Skin of body (tissue), 2 donors: ENCODE data around the gene GALNT10. TPM values are rescaled to one million over a fixed set of nuclear protein-coding genes. Genes with fewer than 3 reads are reported as not detected.

Source experiments
- DNase-seq: peaks from one replicate; lab custom pipeline; 2025; lab: John Stamatoyannopoulos, UW
- total RNA-seq: library from RNA; depleted of rRNA; stranded (reverse); fragments of >200 nt; gene quantifications from one replicate; pipeline ENCODE4 v1.2.3, GENCODE V29; 2014

Gene GALNT10
- total RNA-seq, 1 donor from 2014 or later: 6.9 TPM

DNA sequence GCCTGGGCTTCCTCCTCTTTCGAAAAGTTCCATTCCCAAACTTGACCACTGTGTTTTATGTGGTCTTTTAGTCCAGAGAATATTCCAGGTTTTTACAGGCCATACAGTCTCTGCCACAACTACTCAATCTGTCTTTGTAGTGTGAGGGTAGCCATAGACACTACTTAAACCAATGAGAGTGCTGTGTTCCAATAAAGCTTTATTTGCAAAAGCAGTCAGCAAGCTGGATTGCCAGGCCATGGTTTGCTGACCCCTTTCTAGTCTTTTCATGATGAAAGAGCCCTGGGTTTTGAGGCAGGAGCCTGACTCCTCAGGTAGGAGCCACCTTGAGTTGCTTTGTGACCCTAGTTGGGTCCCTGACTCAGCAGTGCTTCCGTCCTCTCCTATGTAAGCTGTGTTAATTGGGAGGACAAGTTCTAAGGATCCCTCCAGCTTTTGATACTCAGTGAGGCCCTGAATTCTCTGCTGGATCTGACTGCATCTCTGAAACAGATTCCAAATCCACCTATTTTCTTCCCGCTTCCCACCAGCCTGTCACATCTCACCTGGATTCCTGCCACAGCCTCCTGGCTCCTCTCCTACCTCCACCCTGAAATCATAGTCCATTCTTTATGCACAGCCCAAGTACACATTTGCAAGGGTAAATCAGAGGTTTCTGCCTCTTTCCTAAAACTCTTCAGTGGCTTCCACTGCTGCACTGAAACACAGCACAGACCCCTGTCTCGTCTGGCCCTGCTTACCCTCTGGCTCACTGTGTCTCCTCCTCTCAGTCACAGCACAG, 13.5 kb downstream of the GALNT10 start:
- DNase-seq: no peak

DNA sequence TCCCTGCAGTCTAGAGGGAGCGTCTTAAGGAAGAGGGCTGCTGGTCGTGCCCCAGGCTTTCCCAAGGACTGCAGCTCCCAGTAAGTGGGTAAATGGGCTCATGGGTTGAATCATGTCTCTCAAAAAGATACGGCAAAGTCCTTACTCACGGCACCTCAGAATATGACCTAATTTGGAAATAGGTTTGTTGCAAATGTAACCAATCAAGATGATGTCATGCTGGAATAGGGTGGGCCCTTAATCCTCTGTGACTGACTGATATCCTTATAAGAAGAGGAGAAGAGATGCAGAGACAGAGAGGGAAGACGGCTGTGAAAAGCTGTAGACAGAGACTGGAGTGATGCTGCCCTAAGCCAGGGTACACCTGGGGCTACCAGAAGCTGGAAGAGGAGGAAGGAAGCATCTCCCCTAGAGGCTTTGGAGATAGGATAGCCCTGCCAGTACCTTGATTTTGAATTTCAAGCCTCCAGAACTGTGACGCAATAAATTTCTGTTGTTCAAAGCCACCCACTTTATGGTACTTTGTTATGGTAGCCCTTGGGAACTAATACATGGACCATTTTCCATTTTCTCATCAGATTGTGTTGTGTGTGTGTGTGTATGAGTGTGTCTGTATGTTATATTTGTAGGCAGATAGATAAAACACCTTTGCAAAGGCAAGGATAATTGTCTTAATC, 15.0 kb downstream of the GALNT10 start:
- DNase-seq: no peak

- no peak for DNase-seq
Observed at GRCh38 chr5:154206311-154206710, 15.8 kb downstream of the GALNT10 start.

DNA sequence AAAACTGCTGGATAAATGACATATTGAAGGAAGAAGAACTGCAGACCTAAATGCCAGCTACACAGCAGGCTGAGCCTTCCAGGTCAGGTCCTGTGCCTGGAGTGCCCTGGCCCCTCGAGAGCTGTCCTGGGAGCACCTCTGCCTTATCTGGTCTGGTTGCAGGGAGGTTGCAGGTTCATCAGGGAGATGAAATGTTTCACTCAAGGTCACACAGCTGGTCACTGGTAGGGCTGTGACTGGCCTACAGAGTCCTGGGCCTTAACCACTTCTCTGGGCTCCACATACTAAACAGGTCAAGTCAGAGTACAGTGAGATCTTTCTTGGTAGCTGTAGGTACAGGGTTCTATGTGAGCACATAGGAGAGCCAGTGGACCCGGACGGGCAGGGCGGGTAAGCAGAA, 16.7 kb downstream of the GALNT10 start:
- DNase-seq: no peak

DNA sequence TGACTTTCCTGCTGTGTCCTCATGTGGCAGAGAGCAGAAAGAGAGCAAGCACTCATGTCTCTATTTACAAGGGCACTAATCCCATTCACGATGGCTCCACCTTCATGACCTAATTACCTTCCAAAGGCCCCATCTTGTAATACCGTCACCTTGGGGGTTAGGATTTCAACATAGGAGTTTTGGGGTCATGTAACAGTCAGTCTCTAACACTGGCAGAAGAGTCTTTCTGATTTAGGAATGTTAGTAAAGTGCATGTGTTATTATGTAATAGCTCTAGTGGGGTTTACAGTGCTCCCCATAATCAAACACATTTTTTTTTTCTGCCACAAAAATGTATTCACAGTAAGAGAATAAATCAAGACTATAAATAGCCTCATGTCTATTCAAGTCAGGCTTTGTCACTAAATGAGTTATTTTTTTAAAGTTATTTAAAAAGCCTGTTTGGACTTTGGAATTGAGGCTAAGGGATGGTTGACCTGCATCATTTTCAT, 19.1 kb downstream of the GALNT10 start:
- DNase-seq: no peak

DNA sequence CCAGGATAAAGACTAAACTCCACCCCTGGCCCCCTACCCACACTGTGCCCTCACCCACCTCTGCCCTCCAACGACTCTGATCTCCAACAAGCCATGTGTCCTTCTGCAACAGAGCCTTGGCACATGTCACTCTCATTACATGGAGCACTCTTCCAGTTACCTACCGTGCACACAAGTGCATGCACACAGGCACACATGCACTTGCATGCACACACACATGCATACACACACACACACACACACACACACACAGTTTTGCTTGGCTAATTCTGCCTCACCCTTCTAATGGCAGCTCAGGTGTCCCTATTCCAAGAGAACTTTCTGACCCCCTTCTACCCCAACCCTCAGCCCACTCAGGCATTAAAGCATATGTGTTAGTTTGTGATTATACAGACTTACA, 19.6 kb downstream of the GALNT10 start:
- DNase-seq: no peak

DNA sequence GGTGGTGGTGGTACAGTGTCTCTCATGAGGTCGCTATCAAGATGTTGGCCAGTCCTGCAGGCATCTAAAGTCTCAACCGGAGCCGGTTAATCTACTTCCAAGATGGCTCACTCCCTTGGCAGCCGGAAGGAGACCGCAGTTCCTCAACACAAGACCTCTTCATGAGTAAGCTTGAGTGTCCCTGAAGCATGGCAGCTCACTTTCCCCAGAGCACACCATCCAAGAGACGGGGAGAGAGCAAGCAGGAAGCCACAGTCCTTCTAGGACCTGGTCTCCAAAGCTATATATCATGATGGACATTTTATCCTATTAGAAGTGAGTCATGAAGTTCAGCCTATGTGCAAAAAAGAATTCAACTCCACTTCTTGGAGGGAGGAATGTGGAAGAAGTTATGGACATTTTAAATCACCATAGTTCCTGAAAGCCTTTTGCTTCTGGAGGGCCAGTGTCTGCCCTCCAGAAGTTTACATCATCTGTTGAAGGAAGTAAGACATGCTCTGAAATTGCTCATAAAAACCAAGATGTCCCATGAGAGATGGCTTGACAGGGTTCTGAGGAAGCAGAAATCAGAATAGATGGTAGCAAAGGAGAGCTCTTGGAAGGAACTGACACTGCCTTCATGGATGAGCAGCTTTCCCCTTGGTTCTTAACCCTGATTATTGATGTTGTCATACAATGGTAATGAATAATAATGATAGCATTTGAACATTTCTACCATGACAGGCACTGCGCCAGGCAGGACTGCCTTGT, 21.3 kb downstream of the GALNT10 start:
- no peak for DNase-seq

- no peak for DNase-seq
Observed at GRCh38 chr5:154213592-154213991, 23.1 kb downstream of the GALNT10 start.

- DNase-seq: no peak
Observed at GRCh38 chr5:154214371-154215106, 24.0 kb downstream of the GALNT10 start.

GRCh38 chr5:154215571-154216325, 25.2 kb downstream of the GALNT10 start:
- no peak for DNase-seq

DNA sequence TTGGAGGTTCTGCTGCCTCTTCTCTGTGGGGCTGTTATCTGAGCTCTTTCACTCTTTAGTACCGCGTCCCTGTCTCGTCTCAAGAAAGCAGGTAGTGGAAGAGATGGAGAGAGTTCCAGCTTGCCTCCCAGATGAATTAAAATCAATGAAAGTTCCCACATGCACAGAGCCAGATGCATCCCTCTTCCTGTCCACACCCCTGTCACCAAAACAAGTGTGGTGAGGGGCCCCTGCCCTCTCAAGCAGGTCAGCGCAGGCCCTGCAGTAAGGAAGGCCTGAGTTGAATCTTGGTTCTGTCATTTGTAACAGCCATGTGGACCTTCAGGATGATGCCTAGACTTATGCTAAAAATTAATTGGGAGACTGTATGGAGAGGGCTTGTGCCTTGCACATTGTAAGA, 26.9 kb downstream of the GALNT10 start:
- DNase-seq: no peak

DNA sequence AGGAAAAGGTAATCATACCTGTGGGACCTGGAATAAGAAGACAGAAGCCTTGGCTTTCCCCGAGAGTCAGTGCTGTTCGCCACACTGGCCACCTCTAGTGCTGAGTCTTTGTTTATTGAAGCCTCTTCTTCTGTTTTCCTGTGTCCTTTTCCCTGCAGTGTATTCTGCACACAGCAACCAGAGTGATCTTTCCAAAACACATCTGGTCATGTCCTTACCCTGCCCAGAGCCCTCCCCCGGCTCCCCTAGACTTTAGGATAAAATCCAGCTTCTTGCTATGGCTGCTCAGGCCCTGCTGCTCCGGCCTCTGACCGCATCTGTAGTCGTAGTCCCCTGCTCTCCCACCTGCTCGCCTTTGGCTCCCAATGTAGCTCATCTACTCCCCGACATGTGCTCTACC, 28.3 kb downstream of the GALNT10 start:
- DNase-seq: no peak

DNA sequence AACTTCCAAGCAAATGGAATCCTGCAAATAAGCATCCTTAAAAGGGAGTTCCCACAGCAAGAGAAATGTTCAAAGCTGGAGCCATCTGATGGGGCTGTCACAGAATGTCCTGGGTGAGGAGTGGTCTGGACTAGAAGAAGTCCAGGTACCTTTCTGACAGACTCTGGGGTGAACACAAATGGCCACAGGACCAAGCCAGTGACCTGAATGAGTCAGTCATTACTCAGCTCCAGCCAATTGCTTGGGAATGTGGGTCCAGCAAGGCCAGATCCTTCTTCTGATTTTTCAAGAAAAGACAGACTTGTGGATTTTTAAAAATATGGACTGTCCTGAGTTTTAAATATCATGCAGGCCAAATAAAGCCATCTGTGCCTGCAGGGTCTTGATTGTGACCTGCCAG, 30.1 kb downstream of the GALNT10 start:
- no peak for DNase-seq

DNA sequence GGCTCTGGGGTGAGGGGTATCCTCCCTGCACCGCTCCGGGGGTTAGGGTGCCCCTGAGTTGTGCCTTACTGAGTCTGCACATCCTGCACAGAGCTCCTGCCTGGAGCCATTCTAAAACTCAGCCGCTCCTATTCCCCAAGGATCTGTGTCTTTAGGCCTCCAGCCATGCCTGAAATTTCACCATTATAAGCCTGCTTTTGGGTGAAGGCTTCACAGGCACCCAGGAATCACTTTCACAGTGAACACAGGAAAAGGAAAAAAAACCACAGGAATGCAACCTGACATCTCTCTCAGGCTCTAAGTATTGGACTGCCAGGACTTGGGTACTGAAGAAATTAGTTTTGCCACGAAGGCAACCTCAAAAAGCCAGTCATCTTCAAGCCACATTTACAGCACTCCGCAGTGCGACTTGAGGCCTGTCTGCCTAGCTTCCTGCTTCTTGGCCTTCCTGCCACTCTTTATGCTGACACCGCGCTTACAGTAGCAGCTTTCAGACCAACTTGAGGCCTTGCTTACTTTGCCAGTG, 30.9 kb downstream of the GALNT10 start:
- DNase-seq: no peak

- no peak for DNase-seq
Observed at GRCh38 chr5:154222414-154222813, 31.9 kb downstream of the GALNT10 start.

DNA sequence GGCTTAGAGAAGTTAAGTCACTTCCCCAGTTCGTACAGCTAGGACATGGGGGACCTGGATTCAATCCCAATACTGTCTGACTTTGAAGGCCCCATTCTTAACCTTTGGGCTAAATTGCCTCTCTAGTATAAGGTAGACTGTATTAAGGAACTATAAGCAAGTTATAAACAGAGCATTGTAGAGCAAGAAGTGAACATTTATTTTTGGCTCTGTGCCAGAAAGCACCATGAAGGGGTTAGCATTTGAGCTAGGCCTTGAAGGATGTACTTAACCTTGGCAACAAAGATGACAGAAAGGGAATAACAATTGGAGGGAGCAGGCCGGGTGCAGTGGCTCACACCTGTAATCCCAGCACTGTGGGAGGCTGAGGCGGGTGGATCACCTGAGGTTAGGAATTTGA, 32.8 kb downstream of the GALNT10 start:
- DNase-seq: no peak

GRCh38 chr5:154227090-154227489, 36.6 kb downstream of the GALNT10 start:
- no peak for DNase-seq

DNA sequence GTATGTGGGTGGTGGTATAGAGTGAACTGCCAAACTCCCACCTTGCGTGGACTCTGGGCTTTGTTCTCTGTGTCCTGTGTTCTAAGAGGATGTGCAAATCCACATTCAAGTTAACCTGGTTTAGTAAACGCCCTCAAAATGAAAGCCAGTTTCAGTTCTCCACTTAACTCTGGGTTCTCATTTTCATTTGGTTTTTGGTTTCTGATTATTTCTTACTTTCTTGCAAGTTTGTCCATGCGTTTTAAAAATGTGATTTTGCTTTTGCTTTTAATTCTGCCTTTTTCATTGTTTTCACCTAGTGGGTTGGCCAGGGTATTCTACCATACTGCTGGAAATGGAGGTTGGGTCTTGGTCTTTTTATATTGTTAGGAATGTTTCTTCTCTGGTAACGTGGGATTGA, 38.2 kb downstream of the GALNT10 start:
- no peak for DNase-seq

GRCh38 chr5:154230526-154230925, 40.0 kb downstream of the GALNT10 start:
- DNase-seq: no peak

DNA sequence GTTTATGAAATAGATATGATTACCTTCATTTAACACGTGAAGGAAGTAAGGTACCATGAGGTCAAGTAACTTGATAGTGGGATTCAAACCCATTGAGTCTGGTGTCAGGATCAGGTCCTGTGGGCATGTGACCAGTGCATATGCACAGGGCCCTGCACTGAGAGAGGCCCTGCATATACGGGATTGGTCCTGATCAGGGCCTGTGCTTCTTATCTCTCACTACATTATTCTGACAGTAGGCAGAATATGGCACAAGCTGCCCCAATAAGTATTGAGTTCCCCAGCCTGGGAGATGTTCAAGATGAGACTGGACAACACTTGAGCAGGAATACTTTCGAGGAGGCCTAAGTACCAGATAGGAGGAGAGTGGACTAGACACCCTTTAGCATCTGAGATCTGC, 44.0 kb downstream of the GALNT10 start:
- no peak for DNase-seq

- DNase-seq: no peak
Observed at GRCh38 chr5:154236011-154236410, 45.5 kb downstream of the GALNT10 start.
